ENCODE data around the gene SERINC4.

GRCh38 chr15:43821505-43821904, 21.5 kb upstream of the SERINC4 start:
- TF ChIP-seq ZFP30 (CRISPR knock-in tag; IDR thresholded peaks at IDR 0.05) (no peak), ZNF8 (CRISPR knock-in tag; IDR thresholded peaks at IDR 0.05) (no peak)
